ENCODE measurements around the gene PDILT. TPM values are rescaled to one million over a fixed set of nuclear protein-coding genes. Genes with fewer than 3 reads are reported as not detected.

Gene PDILT
- total and polyA plus RNA-seq, 4 donors, result not detected

DNA sequence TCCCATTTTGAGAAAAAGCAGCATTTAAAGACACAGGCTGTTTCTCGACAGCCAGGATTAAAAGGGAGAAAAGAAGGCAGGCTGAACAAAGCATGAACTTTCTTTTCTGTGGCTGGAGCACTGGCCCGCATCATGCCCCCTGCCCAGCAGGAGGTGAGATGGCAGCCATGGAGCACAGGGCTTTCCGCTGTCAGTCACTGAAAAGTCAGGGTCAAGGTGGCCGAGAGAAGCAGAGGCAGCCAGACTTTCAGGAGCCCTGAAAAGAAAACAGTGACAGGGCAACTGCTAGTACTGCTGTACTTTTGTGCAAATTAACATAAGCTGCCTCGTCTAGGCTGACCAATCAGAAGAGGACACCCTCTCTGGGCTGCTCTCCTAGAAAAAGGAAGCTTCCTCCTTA, 71.4 kb downstream of the PDILT start:
- no peak for TF ChIP-seq CTCF (IDR thresholded peaks at IDR 0.05; ENCODE audit: control extremely low read depth, extremely low read depth)
- no peak for ATAC-seq (ENCODE audit: insufficient read depth, low FRiP score)
- 63 to 70% methylated on average over 5 of the region's 5 CpGs for WGBS, 2 donors
- Histone ChIP-seq H3K9me3 (ENCODE audit: control insufficient read depth in 4 of 4, insufficient read depth in 3 of 4, low read length in 3 of 4) (peaks cover 0 to 1% (median 0%) of the 10 kb centered on the region in 4 donors), H3K27me3 (ENCODE audit: control insufficient read depth in 3 of 3, insufficient read depth in 3 of 3, low read length in 2 of 3) (peaks cover 0 to 4% (median 0%) of the 10 kb centered on the region in 3 donors), H3K27ac (ENCODE audit: low read depth in 1 of 2, low read length in 1 of 2) (no peak overlapping the region), H3K36me3 (ENCODE audit: control insufficient read depth in 4 of 4, insufficient read depth in 4 of 4, low read length in 4 of 4) (no peaks in the 10 kb centered on the region), H3K4me1 (ENCODE audit: control insufficient read depth in 5 of 5, insufficient read depth in 5 of 5, low read length in 5 of 5) (no peaks in the 10 kb centered on the region), H3K9ac (ENCODE audit: insufficient read depth in 1 of 2, low read length in 2 of 2) (no peak overlapping the region), H3K4me3 (no peak overlapping the region)
- no peak for DNase-seq

DNA sequence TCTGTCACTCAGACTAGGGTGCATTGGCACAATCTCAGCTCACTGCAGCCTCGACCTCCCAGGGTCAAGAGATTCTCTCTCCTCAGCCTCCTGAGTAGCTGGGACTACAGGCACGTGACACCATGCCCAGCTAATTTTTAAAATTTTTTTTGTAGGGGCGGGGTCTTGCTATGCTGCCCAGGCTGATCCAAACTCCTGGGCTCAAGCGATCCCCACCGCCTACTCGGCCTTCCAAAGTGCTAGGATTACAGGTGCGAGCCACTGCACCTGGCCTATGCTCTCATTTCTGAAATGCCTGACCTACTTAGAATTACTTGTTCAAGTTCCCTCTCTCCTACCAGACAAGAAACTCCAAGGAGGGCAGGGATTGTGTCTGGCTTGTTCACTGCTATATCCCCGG, 72.1 kb downstream of the PDILT start:
- Histone ChIP-seq H3K9ac (ENCODE audit: insufficient read depth in 1 of 2, low read length in 2 of 2) (no peak overlapping the region), H3K4me3 (no peak overlapping the region), H3K36me3 (ENCODE audit: control insufficient read depth in 4 of 4, insufficient read depth in 4 of 4, low read length in 4 of 4) (no peaks in the 10 kb centered on the region), H3K27me3 (ENCODE audit: control insufficient read depth in 3 of 3, insufficient read depth in 3 of 3, low read length in 2 of 3) (peaks cover 0 to under 1% (median 0%) of the 10 kb centered on the region in 3 donors), H3K4me1 (ENCODE audit: control insufficient read depth in 5 of 5, insufficient read depth in 5 of 5, low read length in 5 of 5) (no peaks in the 10 kb centered on the region), H3K27ac (ENCODE audit: low read depth in 1 of 2, low read length in 1 of 2) (no peak overlapping the region), H3K9me3 (ENCODE audit: control insufficient read depth in 4 of 4, insufficient read depth in 3 of 4, low read length in 3 of 4) (peaks cover 0 to 1% (median 0%) of the 10 kb centered on the region in 4 donors)
- 85 to 88% methylated on average over 8 of the region's 8 CpGs for WGBS, 2 donors
- DNase-seq (no peak), ATAC-seq (ENCODE audit: insufficient read depth, low FRiP score) (no peak)
- TF ChIP-seq CTCF (IDR thresholded peaks at IDR 0.05; ENCODE audit: control extremely low read depth, extremely low read depth), result no peak

DNA sequence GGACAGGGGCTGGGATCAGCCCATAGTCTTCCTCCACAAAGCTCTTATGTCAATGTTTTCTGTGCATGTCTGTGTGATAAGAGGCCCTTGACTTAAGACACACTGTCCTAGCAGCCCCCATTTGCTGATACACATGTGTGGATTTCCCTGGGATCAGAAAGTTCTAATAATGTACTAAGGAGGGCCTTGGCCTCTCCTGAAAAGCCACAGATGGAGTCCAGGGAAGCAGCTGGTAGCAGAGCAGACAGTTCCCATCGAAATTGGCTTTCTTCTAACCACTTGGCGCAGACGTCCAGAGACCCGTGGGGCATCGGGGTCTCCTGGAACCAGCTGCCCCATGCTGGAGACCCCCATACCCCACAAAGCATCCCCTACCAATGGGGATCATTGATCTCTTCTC, 72.9 kb downstream of the PDILT start:
- ATAC-seq (ENCODE audit: insufficient read depth, low FRiP score), result no peak
- no peak overlapping the region for H3K27ac ChIP-seq (ENCODE audit: low read depth in 1 of 2, low read length in 1 of 2)
- WGBS, 2 donors, result 80 to 85% methylated on average over 5 of the region's 5 CpGs
- peaks cover 0 to 2% (median 0%) of the 10 kb centered on the region in 4 donors for H3K9me3 ChIP-seq (ENCODE audit: control insufficient read depth in 4 of 4, insufficient read depth in 3 of 4, low read length in 3 of 4)
- H3K9ac ChIP-seq (ENCODE audit: insufficient read depth in 1 of 2, low read length in 2 of 2), result no peak overlapping the region
- H3K36me3 ChIP-seq (ENCODE audit: control insufficient read depth in 4 of 4, insufficient read depth in 4 of 4, low read length in 4 of 4), result no peaks in the 10 kb centered on the region
- no peak for DNase-seq
- H3K4me3 ChIP-seq, result no peak overlapping the region
- no peak for TF ChIP-seq CTCF (IDR thresholded peaks at IDR 0.05; ENCODE audit: control extremely low read depth, extremely low read depth)
- no peaks in the 10 kb centered on the region for H3K27me3 ChIP-seq (ENCODE audit: control insufficient read depth in 3 of 3, insufficient read depth in 3 of 3, low read length in 2 of 3)
- H3K4me1 ChIP-seq (ENCODE audit: control insufficient read depth in 5 of 5, insufficient read depth in 5 of 5, low read length in 5 of 5), result no peaks in the 10 kb centered on the region

Data from lung (tissue), 12 donors.